DOHH2 (cell line): Measurements from ENCODE around the gene NGRN.

Experiments used
- H3F3A ChIP-seq: fragments of 200-600 bp; sonication (generic), shearing (Covaris generic); 2 replicates; pipeline ENCODE4 v1.6.0; 2016; ENCODE audit warnings: antibody characterized with exemption, mild to moderate bottlenecking; ENCODE audit not compliant: control insufficient read depth, insufficient read depth
- H3K27ac ChIP-seq: fragments of 200-600 bp; sonication (generic); 2 replicates; pipeline ENCODE4 v1.5.1; 2014; ENCODE audit warnings: low read depth, mild to moderate bottlenecking, low read length, moderate library complexity
- H3K27me3 ChIP-seq: fragments of 200-600 bp; sonication (generic); 2 replicates; pipeline ENCODE4 v1.6.1; 2014; ENCODE audit warnings: mild to moderate bottlenecking, low read length, mixed read lengths; ENCODE audit not compliant: control insufficient read depth
- H3K36me3 ChIP-seq: fragments of 200-600 bp; sonication (generic); 2 replicates; pipeline ENCODE4 v1.6.1; 2014; ENCODE audit warnings: mild to moderate bottlenecking, low read length, moderate library complexity, mixed read lengths; ENCODE audit not compliant: control insufficient read depth
- H3K4me1 ChIP-seq: fragments of 200-600 bp; sonication (generic); 2 replicates; pipeline ENCODE4 v1.6.1; 2014; ENCODE audit warnings: mild to moderate bottlenecking, low read length, mixed read lengths; ENCODE audit not compliant: control insufficient read depth
- H3K4me2 ChIP-seq: fragments of 200-600 bp; sonication (generic); 2 replicates; pipeline ENCODE4 v1.6.0; 2014; ENCODE audit warnings: mild to moderate bottlenecking, low read length, moderate library complexity
- H3K4me3 ChIP-seq: fragments of 200-600 bp; sonication (generic); 2 replicates; pipeline ENCODE4 v1.5.1; 2014; ENCODE audit warnings: mild to moderate bottlenecking, low read length, mixed read lengths
- H3K79me2 ChIP-seq: fragments of 200-600 bp; sonication (generic); 2 replicates; pipeline ENCODE4 v1.6.1; 2014; ENCODE audit warnings: mild to moderate bottlenecking, low read length, mixed read lengths; ENCODE audit not compliant: control insufficient read depth
- H3K9me2 ChIP-seq: fragments of 200-600 bp; sonication (generic); replicated peaks from 2 replicates; pipeline ENCODE4 v1.6.1; 2014; ENCODE audit warnings: mild to moderate bottlenecking, low read length, mixed read lengths; ENCODE audit not compliant: control insufficient read depth
- H3K9me3 ChIP-seq: fragments of 200-600 bp; sonication (generic); 2 replicates; pipeline ENCODE4 v1.6.1; 2014; ENCODE audit warnings: antibody characterized with exemption, low read length, mixed read lengths; ENCODE audit not compliant: control insufficient read depth, insufficient read depth
- H4K20me1 ChIP-seq: fragments of 200-600 bp; sonication (generic); 2 replicates; pipeline ENCODE4 v1.6.0; 2014; ENCODE audit warnings: low read depth, mild to moderate bottlenecking, antibody characterized with exemption, low read length, moderate library complexity; ENCODE audit not compliant: control insufficient read depth, insufficient read depth
- CTCF ChIP-seq: fragments of 200-600 bp; sonication (generic); IDR thresholded peaks from one replicate; pipeline ENCODE4 v1.5.1; 2014; ENCODE audit warnings: antibody characterized with exemption, mild to moderate bottlenecking, low read depth, low read length; ENCODE audit not compliant: poor library complexity, severe bottlenecking
- EZH2phosphoT487 ChIP-seq: fragments of 200-600 bp; sonication (generic); IDR thresholded peaks from 2 replicates; pipeline ENCODE4 v1.6.1; 2017; ENCODE audit warnings: borderline replicate concordance, mild to moderate bottlenecking, antibody characterized with exemption, low read length, moderate library complexity, mixed read lengths

NGRN gene

GRCh38 chr15:90315278-90315982, 50.0 kb downstream of the NGRN start:
- Histone ChIP-seq H3K4me1 (peaks cover 4% of the 10 kb centered on the region; the same call in 1 of the 2 replicates), H3K27me3 (peaks cover 6% of the 10 kb centered on the region; the same call in 1 of the 2 replicates), H3F3A (no peaks in the 10 kb centered on the region), H3K9me2 (no peaks in the 10 kb centered on the region), H4K20me1 (no peaks in the 10 kb centered on the region), H3K27ac (no peak overlapping the region), H3K36me3 (no peaks in the 10 kb centered on the region), H3K79me2 (no peaks in the 10 kb centered on the region), H3K4me2 (no peak overlapping the region), H3K4me3 (no peak overlapping the region), H3K9me3 (no peaks in the 10 kb centered on the region)
- TF ChIP-seq EZH2phosphoT487: no peak
- no peak for TF ChIP-seq CTCF

- Histone ChIP-seq H3K4me3 (no peak overlapping the region), H3K9me2 (no peaks in the 10 kb centered on the region), H3K4me2 (no peak overlapping the region), H3K4me1 (peaks cover 4% of the 10 kb centered on the region; the same call in 1 of the 2 replicates), H3F3A (no peaks in the 10 kb centered on the region), H3K27ac (no peak overlapping the region), H4K20me1 (no peaks in the 10 kb centered on the region), H3K36me3 (no peaks in the 10 kb centered on the region), H3K79me2 (no peaks in the 10 kb centered on the region), H3K9me3 (no peaks in the 10 kb centered on the region), H3K27me3 (peaks cover 4% of the 10 kb centered on the region; the same call in 1 of the 2 replicates)
- TF ChIP-seq EZH2phosphoT487: no peak
- TF ChIP-seq CTCF: no peak
These were observed 50.7 kb downstream of the NGRN start for GRCh38 chr15:90316139-90316538.

GRCh38 chr15:90318591-90318990, 53.1 kb downstream of the NGRN start:
- Histone ChIP-seq H3K4me1 (peaks cover 4% of the 10 kb centered on the region; the same call in 1 of the 2 replicates), H3K27me3 (0 out of 2 replicates have a peak, but pooled peaks cover 2% of the 10 kb centered on the region), H3K9me3 (no peaks in the 10 kb centered on the region), H3K36me3 (no peaks in the 10 kb centered on the region), H3F3A (no peaks in the 10 kb centered on the region), H3K4me2 (no peak overlapping the region), H3K9me2 (no peaks in the 10 kb centered on the region), H4K20me1 (no peaks in the 10 kb centered on the region), H3K27ac (no peak overlapping the region), H3K79me2 (no peaks in the 10 kb centered on the region), H3K4me3 (no peak overlapping the region)
- TF ChIP-seq CTCF: no peak
- no peak for TF ChIP-seq EZH2phosphoT487
